Breast epithelium (tissue), 4 donors: Measurements from ENCODE around the gene GPX4. TPM values are rescaled to one million over a fixed set of nuclear protein-coding genes. Genes with fewer than 3 reads are reported as not detected.
A peak's percentile ranks its signal among the peaks of the same experiment; 100 is the strongest.

ENCODE experiments used
- DNase-seq, 2 donors: peaks; one replicate each; pipeline ENCODE4 v3.0.0-alpha.2; 2019; ENCODE audit warnings: low spot score in 2 of 2
- H3K27ac ChIP-seq, 2 donors: fragments of 200-600 bp; sonication (generic) in 1 of 2; one replicate each; pipeline ENCODE4 v1.5.1; 2016 to 2019; ENCODE audit warnings: mild to moderate bottlenecking in 1 of 2
- H3K27me3 ChIP-seq, 2 donors: fragments of 200-600 bp; sonication (generic) in 1 of 2; one replicate each; pipeline versions ENCODE4 v1.5.1 to v1.6.0; 2017 to 2019; ENCODE audit warnings: control low read depth in 1 of 2, mild to moderate bottlenecking in 1 of 2
- H3K36me3 ChIP-seq: fragments of 200-600 bp; one replicate; pipeline ENCODE4 v1.5.1; 2019
- H3K4me1 ChIP-seq, 2 donors: fragments of 200-600 bp; sonication (generic); one replicate each; pipeline ENCODE4 v1.5.1; 2016 to 2019; ENCODE audit warnings: control low read depth in 1 of 2
- H3K4me3 ChIP-seq, 3 donors: fragments of 200-600 bp; sonication (generic); 1 replicate in 2 of 3; 2 replicates in 1 of 3; pipeline ENCODE4 v1.5.1; 2016 to 2019; ENCODE audit warnings: mild to moderate bottlenecking in 3 of 3, moderate library complexity in 2 of 3
- H3K9me3 ChIP-seq, 2 donors: fragments of 200-600 bp; sonication (generic) in 1 of 2; one replicate each; pipeline ENCODE4 v1.5.1; 2016 to 2019; ENCODE audit warnings: control low read depth in 1 of 2
- POLR2A ChIP-seq: fragments of 450-650 bp; IDR thresholded peaks from one replicate; pipeline ENCODE4 v1.6.1; 2016; ENCODE audit warnings: antibody characterized with exemption, mild to moderate bottlenecking, moderate library complexity
- POLR2AphosphoS5 ChIP-seq, 3 donors: sonication (generic); formaldehyde crosslinking; IDR thresholded peaks; one replicate each; pipeline ENCODE4 v1.6.1; 2017; ENCODE audit warnings: antibody characterized with exemption in 3 of 3
- intact Hi-C: fragments of 100-400 bp; cut with DNase I; formaldehyde crosslinking; loops from one replicate; pipeline ENCODE4 v1.15.1; 2023; ENCODE audit warnings: low total_unique reads
- total RNA-seq, 3 donors: library from RNA; depleted of rRNA; stranded (reverse); fragments of >200 nt; gene quantifications; one replicate each; pipeline ENCODE4 v1.1.0, GENCODE V29; 2016
- TF ChIP-seq, protein P1 (sequence below), 3 donors: fragments of 450-650 bp; IDR thresholded peaks; one replicate each; pipeline ENCODE4 v1.5.1; 2016 to 2017; ENCODE audit warnings: antibody characterized with exemption in 3 of 3, mild to moderate bottlenecking in 3 of 3, moderate library complexity in 3 of 3

The GPX4 gene
- total RNA-seq, 3 donors from 2014 or later: 357 to 1,796 (median 492) TPM

DNA sequence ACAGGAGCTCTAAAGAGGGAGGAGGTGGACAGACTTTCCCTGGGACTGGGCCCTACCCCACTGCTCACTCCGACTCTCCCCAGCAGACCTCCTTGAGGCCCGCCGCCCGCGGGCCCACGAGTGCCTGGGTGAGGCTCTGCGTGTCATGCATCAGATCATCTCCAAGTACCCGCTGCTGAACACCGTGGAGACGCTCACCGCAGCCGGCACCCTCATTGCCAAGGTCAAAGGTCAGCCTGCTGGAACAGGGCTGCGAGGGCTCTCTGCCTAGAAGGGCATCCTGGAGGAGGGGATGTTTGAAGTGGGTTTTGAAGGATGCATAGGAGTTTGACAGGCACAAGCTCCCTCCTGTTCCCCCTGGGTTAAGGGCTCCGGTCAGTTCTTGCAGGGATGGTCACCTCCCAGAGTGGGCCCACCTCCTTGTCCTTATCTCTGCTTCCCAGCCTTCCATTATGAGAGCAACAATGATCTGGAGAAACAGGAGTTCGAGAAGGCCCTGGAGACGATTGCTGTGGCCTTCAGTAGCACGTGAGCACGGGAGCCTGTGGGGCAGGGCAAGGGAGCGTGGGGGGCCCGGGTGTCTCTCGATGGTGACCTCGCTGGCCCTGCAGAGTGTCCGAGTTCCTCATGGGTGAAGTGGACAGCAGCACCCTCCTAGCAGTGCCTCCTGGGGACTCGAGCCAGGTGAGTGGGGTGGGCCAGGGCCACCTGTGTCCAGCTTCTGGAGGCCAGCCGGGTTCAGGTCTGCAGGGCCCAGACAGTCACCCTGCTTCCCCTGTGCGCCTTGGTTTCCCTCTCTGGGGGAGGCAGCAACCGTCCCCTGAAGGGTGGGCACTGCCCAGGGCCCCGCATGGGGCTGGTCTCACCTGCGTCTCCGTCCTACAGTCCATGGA is 30.5 kb upstream of the GPX4 start:
- no peaks in the 10 kb centered on the region for H3K9me3 ChIP-seq
- H3K27me3 ChIP-seq: peaks cover 10 to 25% of the 10 kb centered on the region in 2 donors
- no peak overlapping the region for H3K4me3 ChIP-seq
- intact Hi-C loops: no loop called here
- DNase-seq: no peak
- H3K36me3 ChIP-seq: no peaks in the 10 kb centered on the region
- H3K4me1 ChIP-seq: no peaks in the 10 kb centered on the region
- H3K27ac ChIP-seq: no peak overlapping the region
- TF ChIP-seq POLR2A (no peak), POLR2AphosphoS5 (IDR thresholded peaks at IDR 0.05) (no peak)
- TF ChIP-seq, protein P1, sequence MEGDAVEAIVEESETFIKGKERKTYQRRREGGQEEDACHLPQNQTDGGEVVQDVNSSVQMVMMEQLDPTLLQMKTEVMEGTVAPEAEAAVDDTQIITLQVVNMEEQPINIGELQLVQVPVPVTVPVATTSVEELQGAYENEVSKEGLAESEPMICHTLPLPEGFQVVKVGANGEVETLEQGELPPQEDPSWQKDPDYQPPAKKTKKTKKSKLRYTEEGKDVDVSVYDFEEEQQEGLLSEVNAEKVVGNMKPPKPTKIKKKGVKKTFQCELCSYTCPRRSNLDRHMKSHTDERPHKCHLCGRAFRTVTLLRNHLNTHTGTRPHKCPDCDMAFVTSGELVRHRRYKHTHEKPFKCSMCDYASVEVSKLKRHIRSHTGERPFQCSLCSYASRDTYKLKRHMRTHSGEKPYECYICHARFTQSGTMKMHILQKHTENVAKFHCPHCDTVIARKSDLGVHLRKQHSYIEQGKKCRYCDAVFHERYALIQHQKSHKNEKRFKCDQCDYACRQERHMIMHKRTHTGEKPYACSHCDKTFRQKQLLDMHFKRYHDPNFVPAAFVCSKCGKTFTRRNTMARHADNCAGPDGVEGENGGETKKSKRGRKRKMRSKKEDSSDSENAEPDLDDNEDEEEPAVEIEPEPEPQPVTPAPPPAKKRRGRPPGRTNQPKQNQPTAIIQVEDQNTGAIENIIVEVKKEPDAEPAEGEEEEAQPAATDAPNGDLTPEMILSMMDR (IDR thresholded peaks at IDR 0.05): no peak

GRCh38 chr19:1073956-1074517 is 29.8 kb upstream of the GPX4 start:
- no peak overlapping the region for H3K27ac ChIP-seq
- TF ChIP-seq POLR2A: no peak
- TF ChIP-seq POLR2AphosphoS5 (IDR thresholded peaks at IDR 0.05): no peak
- TF ChIP-seq, protein P1 (IDR thresholded peaks at IDR 0.05): no peak
- H3K27me3 ChIP-seq: peaks cover 8 to 18% of the 10 kb centered on the region in 2 donors
- H3K4me3 ChIP-seq: peak overlapping the region in 2 of 3 donors; percentile 45 to 63
- H3K4me1 ChIP-seq: no peaks in the 10 kb centered on the region
- intact Hi-C loops: no loop called here
- DNase-seq: no peak
- no peaks in the 10 kb centered on the region for H3K36me3 ChIP-seq
- no peaks in the 10 kb centered on the region for H3K9me3 ChIP-seq

DNA sequence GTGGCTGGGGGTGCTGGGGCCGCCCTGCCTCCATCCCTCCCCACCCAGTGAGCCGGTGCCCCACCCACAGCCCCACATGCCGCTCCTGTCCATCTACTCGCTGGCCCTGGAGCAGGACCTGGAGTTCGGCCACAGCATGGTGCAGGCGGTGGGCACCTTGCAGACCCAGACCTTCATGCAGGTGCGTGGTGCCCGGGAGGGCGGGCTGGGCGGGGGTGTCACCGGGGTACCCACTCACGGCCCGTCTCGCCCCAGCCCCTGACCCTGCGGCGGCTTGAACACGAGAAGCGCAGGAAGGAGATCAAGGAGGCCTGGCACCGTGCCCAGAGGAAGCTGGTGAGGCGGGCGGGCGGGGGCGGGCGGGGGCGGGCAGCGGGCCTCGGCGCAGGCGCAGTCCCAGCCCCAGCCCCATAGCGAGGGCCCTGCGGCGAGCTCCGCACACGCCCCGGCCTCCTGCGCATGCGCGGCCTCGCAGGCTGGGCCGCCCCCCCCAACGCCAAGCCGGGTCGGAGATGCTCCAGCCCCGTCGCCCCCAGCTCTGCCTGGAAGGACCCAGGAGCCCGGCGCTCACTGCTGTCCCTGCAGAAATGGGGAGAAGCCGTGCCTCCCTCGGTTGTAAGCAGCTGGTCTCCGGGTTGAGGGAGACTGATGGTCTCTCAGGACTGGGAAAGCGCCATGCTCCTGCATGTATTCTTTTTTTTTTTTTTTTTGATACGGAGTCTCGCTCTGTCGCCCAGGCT is 29.1 kb upstream of the GPX4 start:
- DNase-seq: peak; percentile 65 to 82
- Histone ChIP-seq H3K9me3 (no peaks in the 10 kb centered on the region), H3K27me3 (peaks cover 5 to 13% of the 10 kb centered on the region in 2 donors), H3K36me3 (no peaks in the 10 kb centered on the region), H3K4me1 (no peaks in the 10 kb centered on the region), H3K27ac (no peak overlapping the region), H3K4me3 (peak overlapping the region in 2 of 3 donors; percentile 45 to 63)
- no peak for TF ChIP-seq POLR2A
- TF ChIP-seq, protein P1 (IDR thresholded peaks at IDR 0.05): no peak
- no peak for TF ChIP-seq POLR2AphosphoS5 (IDR thresholded peaks at IDR 0.05)
- intact Hi-C loops: no loop called here

DNA sequence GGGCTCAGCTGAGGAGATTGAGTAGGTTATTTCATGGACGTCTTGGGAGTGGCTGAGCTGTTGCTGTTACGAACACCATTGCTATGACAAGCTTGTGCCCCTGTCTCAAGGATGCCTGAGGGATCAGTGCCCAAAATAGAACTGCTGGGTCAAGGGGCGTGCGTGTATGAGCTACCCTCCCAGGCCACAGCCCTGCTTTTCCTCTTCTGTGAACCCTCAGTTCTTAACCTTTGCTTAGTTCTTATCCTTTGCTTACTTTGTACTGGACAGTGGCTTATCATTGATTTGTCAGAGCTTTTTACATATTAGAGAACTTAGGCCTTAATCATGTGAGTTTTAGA is 27.8 kb upstream of the GPX4 start:
- DNase-seq: no peak
- TF ChIP-seq, protein P1 (IDR thresholded peaks at IDR 0.05): no peak
- TF ChIP-seq POLR2AphosphoS5 (IDR thresholded peaks at IDR 0.05) (no peak), POLR2A (no peak)
- intact Hi-C loops: no loop called here
- H3K9me3 ChIP-seq: no peaks in the 10 kb centered on the region
- H3K27ac ChIP-seq: no peak overlapping the region
- H3K27me3 ChIP-seq: peaks cover 2% of the 10 kb centered on the region in 2 donors
- H3K4me3 ChIP-seq: no peak overlapping the region
- no peaks in the 10 kb centered on the region for H3K36me3 ChIP-seq
- H3K4me1 ChIP-seq: no peaks in the 10 kb centered on the region

DNA sequence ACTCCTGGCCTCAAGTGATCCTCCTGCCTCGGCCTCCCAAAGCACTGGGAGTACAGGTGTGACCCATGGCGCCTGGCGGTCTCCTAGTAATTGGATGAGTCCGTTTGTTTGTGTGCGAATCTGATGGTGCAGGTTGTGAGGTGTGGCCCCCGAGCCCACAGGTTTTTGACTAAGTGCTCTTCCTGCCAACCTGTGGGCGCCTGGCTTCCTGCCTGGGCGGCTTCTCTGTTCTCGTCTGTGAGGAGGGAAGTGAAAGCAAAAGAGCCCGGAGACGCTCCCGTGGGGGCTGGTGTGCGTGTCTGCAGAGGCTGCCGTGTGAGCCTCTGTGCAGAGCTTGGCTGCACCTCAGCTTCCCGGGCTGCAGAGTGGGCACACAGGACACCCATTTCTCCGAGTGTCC is 26.8 kb upstream of the GPX4 start:
- Histone ChIP-seq H3K27me3 (no peaks in the 10 kb centered on the region), H3K27ac (no peak overlapping the region), H3K4me1 (no peaks in the 10 kb centered on the region), H3K36me3 (no peaks in the 10 kb centered on the region), H3K9me3 (no peaks in the 10 kb centered on the region), H3K4me3 (peak overlapping the region in 2 of 3 donors; percentile 33 to 51)
- intact Hi-C loops: no loop called here
- DNase-seq: peak in 1 of 2 donors; percentile 71
- TF ChIP-seq POLR2AphosphoS5 (IDR thresholded peaks at IDR 0.05) (no peak), POLR2A (no peak)
- TF ChIP-seq, protein P1 (IDR thresholded peaks at IDR 0.05): no peak
